GM18907 (cell line): ENCODE results near the gene GLIPR1L2.
A peak's percentile ranks its signal among the peaks of the same experiment; 100 is the strongest.
"Not testable (repeated sequence)": the region's sequence is repeated elsewhere in the genome, so short reads cannot be mapped to it uniquely, and the experiment has no call there.

Experiments
- ATAC-seq: cut with Tn5 transposase; IDR thresholded peaks from one replicate; pipeline ENCODE4 v1.9.1; 2021; ENCODE audit warnings: mild to moderate bottlenecking, moderate library complexity; ENCODE audit not compliant: unreplicated experiment

The GLIPR1L2 gene

DNA sequence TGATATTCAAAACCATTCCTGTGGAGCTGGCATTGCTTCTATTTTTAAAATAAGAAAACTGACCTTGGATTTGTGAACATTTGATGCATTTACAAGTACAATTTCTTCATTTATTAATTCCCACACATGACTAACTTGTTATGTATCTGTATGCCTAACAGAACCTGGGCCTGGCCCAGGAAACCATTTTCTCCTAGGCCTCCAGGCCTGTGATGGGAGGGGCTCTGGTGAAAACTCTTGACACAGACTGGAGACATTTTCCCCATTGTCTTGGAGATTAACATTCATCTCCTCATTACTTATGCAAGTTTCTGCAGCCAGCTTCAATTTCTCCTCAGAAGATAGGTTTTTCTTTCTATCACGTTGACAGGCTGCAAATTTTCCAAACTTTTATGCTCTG, 42.0 kb downstream of the GLIPR1L2 start:
- ATAC-seq: no peak

DNA sequence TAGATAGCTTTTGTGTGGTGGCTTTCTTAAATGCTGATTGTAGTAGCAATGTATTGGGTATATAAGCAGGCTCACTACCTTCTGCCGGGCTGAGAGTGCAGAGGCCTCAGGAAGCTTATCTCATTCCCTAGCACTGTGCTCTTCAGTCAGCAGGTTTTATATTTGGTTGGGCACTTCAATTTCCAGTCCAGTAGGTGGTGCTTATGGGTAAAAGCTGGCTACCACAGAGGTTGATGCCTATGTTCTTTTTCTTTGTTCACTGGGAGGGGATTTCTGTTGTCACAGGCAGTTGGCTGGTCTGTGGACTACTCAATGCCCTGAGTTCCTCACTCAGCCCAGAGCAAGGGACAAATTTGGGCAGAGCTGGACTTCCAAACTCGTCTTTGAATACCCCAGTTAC, 46.7 kb downstream of the GLIPR1L2 start:
- ATAC-seq: peak; percentile 83

DNA sequence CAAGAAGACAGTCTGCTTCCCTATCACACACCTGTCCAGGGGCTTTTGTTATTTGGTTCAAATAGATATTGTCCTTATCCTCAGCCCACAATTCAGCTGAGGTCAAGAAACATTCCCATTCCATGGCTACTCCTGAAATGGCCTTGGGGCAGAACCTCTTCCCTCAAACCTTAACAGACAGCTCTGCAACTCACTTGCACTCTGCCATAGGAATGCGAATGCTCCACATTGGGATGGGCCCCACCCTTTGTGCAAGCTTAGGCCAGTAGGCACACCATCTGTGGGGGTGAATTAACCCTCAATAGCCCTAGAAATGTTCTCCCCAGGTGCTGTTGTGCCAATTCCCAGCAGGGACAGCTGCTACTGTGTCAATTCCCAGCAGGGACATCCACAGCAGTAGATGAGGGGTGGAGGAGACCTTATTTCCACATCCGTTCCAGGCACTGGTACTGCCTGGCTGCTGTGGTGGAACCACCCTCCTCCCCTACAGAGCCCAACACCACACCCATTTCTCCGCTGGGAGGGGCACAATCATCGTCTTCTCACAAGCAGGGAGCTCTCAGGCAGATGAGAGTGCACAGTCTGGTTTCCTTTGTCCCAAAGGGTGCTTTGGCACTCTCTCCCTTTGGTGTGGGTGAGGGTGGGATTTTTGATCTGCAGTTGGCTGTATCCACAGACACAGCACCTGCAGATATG, 47.3 kb downstream of the GLIPR1L2 start:
- no peak for ATAC-seq

DNA sequence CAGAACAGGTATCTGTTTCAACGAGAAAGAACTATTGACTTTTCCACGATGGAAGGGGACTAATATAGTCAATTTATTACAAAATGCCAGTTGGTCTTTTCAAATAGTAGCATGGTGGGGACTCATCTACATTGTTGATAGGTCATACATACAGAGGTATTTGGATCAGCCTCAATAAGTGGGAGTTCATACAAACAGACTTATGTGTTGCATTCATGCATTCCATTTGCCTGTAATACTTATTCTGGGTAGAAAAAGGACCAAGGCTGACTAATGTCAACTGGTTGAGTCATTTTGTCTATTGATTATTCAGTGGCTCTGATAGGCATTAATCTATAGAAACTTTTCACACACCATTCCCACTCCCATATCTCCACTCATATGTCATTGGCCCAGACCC, 48.2 kb downstream of the GLIPR1L2 start:
- no peak for ATAC-seq

DNA sequence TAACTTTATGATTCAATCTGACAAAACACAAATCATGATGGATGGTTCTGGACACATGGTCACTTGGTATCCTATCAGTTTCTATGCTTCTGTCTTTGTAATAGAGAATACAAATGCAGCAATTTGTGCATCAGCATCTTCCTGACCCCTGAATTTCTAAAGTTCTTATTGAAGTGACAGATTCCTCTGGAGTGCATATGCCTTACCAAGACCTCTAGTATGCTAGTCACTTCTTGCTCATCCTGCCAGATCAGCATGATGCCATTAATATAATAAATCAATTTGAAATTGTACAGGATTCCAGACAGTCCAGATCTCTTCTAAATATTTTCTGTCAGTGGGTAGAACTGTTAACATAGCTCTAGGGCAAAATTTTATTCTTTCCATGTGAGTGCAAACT, 49.0 kb downstream of the GLIPR1L2 start:
- no peak for ATAC-seq

DNA sequence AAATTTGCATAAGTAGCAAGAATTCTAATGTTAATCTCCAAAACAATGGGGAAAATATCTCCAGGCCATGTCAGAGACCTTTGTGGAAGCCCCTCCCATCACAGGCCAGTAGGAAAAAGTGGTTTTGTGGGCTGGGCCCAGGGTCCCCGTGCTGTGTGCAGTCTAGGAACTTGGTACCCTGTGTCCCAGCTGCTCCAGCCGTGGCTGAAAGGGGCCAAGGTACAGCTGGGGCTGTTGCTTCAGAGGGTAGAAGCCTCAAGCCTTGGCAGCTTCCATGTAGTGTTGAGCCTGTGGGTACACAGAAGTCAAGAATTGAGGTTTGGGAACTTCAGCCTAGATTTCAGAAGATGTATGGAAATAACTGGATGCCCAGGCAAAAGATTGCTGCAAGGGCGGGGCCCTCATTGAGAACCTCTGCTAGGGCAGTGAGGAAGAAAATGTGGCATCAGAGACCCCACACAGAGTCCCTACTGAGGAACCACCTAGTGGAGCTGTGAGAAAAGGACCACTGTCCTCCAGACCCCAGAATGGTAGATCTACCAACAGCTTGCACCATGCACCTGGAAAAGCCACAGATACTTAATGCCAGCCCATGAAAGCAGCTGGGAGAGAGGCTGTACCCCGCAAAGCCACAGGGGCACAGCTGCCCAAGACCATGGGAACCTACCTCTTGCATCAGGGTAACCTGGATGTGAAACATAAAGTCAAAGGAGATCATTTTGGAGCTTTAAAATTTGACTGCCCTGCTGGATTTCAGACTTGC, 51.0 kb downstream of the GLIPR1L2 start:
- not testable (repeated sequence) for ATAC-seq

DNA sequence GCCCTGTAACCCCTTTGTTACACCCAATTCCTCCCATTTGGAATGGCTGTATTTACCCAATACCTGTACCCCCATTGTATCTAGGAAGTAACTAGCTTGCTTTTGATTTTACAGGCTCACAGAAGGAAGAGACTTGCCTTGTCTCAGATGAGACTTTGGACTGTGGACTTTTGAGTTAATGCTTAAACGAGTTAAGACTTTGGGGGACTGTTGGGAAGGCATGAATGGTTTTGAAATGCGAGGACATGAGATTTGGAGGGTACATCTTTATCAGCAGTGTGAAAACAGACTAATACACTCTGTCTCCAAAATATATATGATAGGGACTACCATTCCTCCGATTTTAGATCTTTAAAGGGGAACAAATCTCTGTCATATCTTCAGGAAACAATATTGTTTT, 51.6 kb downstream of the GLIPR1L2 start:
- not testable (repeated sequence) for ATAC-seq

DNA sequence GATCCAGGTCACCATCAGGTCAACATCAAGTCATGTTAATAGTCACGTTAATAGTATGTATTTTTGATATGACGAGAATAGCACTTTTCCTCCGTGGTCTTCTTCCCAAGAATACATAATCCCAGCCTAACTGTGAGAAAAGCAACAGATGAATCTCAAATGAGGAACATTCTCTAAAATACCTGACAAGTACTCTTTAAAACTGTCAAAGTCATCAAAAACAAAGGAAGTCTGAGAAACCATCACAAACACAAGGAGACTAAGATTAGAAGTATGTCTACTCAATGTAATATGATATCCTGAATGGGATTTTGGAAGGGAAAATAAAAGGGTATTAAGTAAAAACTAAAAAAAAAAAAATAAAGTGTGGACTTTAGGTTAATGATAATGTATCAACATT, 52.8 kb downstream of the GLIPR1L2 start:
- ATAC-seq: no peak

DNA sequence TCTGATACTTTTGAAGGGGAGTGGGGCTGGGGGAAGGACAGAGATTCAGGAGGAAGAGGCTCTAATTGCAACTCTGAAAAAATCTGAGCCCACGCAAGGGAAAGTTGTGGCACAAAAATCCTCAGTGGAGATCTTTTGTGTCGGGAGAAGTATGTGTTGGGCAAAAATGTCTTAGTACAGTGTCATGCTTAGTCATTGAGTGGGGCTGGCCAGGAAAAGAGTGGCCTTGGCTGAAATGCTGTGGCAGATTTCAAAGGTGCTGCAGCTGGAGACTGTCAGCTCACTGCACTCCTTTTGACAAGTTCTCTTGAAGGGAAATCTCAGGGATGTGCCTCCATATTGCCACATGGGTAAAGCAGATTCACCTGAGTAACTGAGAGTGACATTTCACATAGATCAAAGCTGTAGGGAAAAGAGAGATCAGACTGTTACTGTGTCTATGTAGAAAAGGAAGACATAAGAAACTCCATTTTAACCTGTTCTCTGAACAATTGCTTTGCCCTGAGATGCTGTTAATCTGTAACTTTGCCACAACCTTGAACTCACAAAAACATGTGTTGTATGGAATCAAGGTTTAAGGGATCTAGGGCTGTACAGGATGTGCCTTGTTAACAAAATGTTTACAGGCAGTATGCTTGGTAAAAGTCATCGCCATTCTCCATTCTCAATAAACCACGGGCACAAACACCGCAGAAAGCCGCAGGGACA, 53.7 kb downstream of the GLIPR1L2 start:
- no peak for ATAC-seq

DNA sequence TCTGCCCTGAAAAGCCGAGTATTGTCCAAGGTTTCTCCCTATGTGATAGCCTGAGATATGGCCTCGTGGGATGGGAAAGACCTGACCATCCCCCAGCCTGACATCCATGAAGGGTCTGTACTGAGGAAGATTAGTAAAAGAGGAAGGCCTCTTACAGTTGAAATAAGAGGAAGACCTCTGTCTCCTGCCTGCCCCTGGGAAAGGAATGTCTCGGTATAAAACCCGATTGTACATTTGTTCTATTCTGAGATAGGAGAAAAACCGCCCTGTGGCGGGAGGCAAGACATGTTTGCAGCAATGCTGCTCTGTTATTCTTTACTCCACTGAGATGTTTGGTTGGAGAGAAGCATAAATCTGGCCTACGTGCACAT, 54.2 kb downstream of the GLIPR1L2 start:
- ATAC-seq: not testable (repeated sequence)

DNA sequence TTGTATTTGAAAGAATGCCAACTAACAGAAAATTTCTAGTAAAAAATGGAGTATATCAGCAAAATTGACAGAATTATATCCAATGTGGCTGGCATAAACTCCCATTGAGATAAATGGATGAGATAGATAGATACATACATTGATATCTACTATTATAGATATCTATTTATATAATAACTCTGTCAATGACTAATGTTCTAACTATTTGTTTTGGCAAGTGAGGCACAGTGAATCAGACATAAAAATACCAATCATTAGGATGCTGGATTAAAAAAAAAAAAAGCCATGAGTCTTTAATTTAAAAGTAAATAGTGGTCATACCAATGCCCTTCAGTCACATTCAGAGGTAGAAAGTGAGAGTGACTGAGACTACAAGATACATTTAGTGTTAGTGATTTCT, 56.0 kb downstream of the GLIPR1L2 start:
- no peak for ATAC-seq

DNA sequence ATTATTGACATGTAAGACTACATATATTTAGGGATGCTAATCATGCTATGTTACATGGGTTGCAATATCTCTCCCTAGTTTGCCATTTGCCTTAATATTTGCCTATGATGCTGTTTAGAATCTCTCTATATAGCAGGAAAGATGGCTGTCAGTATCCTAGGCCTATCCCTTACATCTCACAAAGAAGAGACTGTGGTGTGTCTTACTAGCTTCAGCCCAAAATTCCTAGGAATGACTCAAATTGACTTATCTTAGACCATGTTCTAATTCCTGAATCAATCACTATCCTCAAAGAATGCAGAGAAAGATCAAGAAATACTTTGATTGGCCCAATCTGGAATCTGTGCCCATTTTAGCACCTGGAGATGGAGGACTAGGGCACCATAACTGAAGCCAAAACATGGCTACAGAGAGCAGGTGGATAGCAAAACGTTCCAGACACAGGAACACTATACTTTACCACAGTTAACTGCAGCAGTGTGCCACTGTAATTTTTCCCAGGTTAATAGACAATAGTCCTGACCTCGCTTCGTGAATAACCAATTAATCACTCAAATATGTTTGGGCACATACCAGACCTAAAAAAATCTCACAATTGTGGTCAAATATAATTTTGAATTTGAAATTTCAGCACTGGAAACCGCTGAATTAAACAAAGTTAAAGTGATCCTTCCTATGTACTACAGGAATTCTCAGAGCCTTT, 57.0 kb downstream of the GLIPR1L2 start:
- ATAC-seq: no peak

DNA sequence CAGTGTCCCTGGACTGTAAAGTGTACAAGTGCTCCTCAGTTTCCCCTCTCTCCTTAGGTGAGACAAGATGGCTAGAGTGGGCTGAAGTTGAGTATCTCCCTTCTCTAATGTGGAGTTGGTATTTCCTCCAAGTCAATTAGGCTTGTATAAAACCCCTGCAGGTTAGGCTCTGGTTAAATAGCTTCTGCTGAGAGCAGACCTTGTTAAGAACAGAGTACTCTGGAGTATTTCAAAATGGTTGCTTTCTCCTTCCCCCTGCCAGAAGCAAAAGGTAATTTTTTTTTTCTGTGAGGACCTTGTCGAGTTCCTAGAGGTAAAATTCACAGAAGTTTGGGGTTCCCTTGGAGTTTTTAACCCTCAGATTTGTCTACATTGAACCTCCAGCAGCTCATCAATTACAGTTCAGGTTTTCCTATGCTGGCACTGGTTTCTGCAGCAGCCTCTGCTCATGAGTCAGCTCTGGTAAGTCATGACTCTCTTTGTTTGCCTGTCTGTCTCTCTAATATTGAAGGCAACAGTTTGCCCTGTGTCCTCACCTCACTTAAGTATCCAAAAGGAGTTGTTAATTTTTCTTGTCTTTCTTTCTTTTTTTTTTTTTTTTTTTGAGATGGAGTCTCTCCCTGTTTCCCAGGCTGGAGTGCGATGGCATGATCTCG, 61.9 kb downstream of the GLIPR1L2 start:
- no peak for ATAC-seq

DNA sequence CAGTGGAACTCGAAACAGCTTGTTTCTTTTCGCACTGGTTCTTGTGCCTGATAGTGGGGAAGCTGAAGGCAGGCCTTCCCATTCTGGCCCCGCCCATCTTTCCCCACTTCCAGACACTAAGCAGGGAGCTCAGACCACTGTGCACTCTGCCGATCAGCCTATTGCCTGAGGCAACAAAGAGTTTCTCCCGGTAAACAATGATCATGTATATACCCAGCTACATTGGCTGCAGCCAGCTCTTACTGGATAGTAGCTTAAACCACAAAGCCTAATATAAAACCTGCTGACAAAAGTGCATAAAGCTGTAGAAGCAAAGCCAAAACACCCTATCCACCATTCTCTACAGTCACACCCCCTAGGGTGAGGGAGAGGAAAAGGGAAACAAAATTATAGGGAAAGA, 65.0 kb downstream of the GLIPR1L2 start:
- ATAC-seq: no peak

DNA sequence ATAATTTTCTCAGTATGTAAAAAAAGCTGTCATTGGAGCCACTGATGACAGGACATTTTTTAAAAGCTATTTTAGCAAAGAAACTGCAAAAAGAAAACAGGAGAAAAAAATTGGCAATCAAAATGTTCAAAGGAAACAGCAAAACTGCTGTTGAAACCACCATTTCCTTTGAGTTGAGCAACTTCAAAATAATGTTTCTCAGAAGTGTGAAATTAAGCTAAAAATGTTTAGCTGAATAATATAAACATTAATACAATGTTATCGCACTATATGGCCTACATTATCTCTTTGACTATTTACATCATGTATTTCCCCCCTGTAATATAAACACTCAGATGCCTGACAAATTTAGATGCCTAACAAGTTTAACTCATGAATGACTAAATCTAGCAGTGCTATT, 66.3 kb downstream of the GLIPR1L2 start:
- no peak for ATAC-seq

DNA sequence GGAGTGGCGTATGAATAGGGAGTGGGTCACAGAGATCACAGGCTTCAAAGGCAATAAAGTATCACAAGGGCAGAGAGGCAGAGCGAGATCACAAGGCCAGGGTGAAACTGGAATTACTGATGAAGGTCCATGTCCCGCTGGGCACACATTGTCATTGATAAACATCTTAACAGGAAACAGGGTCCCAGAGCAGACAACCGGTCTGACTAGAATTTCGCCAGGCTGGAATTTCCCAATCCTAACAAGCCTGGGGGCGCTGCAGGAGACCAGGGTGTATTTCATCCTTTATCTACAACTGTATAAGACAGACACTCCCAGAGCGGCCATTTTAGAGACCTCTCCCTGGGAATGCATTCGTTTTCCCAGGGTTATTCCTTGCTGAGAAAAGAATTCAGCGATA, 67.0 kb downstream of the GLIPR1L2 start:
- not testable (repeated sequence) for ATAC-seq

DNA sequence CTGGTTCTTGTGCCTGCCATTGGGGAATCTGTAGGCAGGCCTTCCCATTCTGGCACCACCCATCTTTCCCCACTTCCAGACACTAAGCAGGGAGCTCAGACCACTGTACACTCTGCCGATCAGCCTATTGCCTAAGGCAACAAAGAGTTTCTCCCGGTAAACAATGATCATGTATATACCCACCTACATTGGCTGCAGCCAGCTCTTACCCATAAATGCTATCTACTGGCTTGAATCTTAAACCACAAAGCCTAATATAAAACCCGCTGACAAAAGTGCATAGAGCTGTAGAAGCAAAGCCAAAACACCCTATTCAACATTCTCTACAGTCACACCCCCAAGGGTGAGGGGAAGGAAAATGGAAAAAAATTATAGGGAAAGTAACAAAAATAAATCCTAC, 68.9 kb downstream of the GLIPR1L2 start:
- ATAC-seq: no peak

DNA sequence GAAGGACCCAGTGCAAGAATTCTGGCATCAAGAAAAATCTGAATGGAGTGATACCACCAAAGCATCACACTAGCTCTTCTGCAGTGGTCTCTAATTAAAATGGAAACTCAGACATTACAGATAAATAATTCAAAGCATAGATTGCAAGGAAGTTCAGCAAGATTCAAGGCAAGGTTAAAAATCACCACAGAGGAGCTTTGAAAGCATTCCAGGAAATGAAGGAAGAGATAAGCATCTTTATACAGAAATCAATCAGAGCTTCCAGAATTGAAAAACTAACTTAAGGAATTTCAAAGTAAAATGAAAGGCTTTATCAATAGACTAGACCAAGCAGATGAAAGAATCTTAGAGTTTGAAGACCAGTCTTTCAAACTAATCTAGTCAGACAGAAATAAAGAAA, 69.3 kb downstream of the GLIPR1L2 start:
- no peak for ATAC-seq

DNA sequence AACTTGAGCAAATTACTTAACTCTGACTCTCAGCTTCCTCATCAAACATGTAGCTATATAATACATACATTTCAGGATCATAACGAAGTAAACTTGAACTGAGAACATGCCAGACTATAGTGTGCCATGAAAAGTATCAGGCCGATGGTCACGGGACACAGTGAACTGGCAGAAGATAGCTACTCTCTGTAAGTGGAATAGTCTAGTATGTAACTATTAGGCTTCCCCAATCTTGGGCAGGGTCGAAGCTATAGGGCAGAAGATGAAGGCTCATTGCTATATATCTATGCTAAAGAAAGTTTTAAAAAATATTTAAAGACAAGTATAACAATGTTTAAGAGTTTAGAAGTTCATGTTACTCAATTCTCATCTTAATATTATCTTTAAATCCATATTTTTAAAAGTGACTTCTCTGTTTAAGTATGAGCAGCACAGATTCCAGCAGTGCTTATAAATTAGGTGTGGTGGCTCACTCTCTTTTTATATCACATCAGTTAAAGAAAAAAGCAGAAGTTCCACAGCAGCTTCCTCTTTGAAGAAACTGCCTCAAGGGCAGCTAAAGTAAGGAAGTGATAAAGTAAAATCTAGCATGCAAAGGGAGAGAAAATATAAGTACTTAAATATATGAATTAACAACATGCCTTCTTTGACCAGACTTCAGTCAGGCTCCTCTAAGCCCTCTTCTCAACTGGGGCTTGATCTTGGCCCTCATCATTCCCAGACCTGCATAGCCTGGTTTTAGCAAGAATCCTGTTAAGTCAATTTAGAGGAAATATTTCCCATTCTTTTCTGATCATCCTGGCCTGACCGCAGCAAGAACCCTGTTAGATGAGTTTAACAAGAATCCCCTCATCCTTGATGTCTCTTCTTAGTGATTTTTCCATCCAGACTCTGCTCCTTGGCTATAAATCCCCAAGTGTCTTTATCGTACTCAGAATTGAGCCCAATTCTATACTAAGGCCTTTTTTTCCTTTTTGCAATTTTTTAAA, 81.3 kb downstream of the GLIPR1L2 start:
- peak; percentile 61 for ATAC-seq

DNA sequence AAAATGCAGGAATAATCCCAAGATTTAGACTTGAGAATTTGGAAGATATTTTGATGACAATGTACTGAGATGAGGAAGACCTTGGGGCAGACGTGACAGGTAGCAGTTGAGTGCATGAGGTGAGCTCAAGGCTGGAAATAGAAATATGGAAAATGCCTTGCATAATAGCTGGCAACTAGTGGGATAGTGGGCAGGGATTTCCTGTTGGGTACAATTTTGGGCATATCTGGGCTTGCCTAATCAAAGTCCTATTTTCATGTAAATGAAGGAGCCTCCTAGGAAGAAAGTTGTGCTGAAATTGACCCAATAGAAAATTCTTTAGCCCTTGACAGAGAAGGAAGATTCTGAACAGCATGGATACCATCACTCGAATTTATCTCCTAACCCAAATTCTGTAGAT, 83.2 kb downstream of the GLIPR1L2 start:
- no peak for ATAC-seq
